OCI-LY3 (cell line): ENCODE measurements around the gene ISCA1.

Source experiments
- EZH2phosphoT487 ChIP-seq: fragments of 200-600 bp; shearing (Covaris generic); IDR thresholded peaks from 2 replicates; pipeline ENCODE4 v1.6.1; 2018; ENCODE audit warnings: antibody characterized with exemption, mixed run types, low read depth
- TF ChIP-seq, protein P1 (sequence below): fragments of 200-600, 300-600 bp; sonication (generic); IDR thresholded peaks from 2 replicates; pipeline ENCODE4 v1.5.1; 2014; ENCODE audit warnings: antibody characterized with exemption, low read length, low read depth

DNA sequence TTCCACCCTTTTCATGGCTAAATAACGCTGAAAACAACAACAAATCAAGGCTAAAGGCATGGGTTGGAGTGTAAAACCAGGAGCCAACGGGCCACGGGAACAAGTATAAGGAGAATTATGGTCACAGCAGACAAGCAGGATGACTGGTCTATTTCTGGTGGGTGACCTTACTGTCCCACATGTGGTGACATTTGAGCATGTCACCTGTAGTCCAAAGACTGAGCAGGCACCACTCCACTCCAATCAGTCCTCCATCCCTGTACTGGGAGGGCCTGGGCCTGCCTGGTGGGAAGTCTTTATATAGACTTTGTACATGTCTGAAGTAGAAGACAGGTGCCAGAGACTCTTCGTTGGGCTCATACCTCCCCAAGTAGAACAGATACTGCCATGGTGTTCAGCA, 59.7 kb downstream of the ISCA1 start:
- TF ChIP-seq, protein P1, sequence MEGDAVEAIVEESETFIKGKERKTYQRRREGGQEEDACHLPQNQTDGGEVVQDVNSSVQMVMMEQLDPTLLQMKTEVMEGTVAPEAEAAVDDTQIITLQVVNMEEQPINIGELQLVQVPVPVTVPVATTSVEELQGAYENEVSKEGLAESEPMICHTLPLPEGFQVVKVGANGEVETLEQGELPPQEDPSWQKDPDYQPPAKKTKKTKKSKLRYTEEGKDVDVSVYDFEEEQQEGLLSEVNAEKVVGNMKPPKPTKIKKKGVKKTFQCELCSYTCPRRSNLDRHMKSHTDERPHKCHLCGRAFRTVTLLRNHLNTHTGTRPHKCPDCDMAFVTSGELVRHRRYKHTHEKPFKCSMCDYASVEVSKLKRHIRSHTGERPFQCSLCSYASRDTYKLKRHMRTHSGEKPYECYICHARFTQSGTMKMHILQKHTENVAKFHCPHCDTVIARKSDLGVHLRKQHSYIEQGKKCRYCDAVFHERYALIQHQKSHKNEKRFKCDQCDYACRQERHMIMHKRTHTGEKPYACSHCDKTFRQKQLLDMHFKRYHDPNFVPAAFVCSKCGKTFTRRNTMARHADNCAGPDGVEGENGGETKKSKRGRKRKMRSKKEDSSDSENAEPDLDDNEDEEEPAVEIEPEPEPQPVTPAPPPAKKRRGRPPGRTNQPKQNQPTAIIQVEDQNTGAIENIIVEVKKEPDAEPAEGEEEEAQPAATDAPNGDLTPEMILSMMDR: no peak
- no peak for TF ChIP-seq EZH2phosphoT487
